Measurements from ENCODE around the gene MED7.
"Not testable (repeated sequence)": the region's sequence is repeated elsewhere in the genome, so short reads cannot be mapped to it uniquely, and the experiment has no call there.

Gene MED7, protein sequence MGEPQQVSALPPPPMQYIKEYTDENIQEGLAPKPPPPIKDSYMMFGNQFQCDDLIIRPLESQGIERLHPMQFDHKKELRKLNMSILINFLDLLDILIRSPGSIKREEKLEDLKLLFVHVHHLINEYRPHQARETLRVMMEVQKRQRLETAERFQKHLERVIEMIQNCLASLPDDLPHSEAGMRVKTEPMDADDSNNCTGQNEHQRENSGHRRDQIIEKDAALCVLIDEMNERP

DNA sequence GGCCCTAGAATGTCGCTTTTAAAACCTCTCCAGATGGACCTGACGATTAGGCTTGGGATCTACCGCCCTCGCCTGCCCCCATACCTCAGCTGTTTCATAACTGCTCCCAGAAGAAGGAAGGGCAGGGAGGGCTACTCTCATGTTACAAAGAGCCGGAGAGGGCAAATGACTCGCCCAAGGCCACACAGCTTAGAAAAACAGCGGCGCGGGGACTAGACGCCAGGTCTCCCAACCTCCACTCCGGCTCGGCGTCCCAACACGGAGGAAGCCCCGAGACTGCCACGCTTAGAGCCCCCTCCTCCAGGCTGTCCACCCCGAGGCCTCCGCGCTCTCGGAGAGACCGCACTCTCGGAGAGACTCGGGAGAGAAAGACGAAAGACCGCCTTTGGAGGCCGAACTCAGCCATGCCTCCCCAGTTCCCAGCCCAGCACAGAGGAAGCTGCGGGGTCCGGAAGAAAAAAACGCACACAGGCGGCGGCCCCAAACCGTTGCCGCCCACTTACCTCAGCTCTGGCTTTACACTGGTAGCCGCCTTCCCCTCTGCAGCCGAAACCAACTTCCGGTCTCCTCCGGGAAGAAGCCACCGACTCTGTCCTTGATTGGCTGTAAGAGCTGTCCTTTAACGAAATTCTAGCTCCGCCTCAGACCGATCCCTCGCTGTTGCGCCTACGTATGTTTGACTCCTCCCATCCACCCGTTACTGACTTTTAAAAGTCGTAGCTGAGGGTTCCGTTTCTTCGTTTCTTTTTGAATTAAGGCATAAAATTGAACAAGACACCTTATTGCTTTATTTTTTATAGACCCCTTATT is at the start of gene MED7:
Gene MED7, minus strand, starts transcription at position 549 of the 810 bp plus-strand sequence. CDS start 3,434 bp downstream, outside the sequence.
- peak; percentile 75 to 94 for DNase-seq

DNA sequence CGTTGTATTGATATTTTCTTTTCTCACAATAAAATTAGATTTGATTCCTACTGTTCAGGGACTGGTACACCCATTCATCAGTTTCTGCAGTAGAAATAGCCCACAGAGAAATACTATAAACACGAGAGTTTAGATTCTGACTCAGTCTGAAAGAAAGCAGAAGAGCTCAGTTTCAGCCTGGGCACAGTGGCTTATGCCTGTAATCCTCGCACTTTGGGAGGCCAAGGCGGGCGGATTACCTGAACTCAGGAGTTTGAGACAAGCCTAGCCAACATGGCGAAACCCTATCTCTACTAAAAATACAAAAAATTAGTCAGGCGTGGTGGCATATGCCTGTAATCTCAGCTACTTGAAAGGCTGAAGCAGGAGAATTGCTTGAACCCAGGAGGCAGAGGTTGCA is 46.6 kb upstream of the MED7 start:
- DNase-seq = peak in 1 of 2 experiments; percentile 51

DNA sequence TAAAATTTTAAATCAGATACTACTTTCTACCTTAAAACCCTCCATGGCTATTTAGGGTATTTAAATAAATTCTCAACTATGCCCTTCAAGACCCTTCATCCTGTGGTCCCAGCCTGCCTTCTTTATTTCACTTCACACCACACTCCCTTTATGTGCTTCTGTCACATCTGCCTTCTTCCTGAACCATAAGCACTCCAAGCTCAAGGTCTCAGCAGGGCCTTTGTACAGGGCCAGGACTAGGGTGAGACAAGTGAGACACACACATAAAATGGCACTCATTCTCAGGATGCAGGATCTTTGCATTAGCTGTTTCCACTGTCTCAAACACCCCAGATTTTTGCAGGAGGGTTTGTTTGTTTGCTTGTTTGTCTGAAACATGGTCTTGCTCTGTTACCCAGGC is 45.6 kb upstream of the MED7 start:
- DNase-seq = no peak

DNA sequence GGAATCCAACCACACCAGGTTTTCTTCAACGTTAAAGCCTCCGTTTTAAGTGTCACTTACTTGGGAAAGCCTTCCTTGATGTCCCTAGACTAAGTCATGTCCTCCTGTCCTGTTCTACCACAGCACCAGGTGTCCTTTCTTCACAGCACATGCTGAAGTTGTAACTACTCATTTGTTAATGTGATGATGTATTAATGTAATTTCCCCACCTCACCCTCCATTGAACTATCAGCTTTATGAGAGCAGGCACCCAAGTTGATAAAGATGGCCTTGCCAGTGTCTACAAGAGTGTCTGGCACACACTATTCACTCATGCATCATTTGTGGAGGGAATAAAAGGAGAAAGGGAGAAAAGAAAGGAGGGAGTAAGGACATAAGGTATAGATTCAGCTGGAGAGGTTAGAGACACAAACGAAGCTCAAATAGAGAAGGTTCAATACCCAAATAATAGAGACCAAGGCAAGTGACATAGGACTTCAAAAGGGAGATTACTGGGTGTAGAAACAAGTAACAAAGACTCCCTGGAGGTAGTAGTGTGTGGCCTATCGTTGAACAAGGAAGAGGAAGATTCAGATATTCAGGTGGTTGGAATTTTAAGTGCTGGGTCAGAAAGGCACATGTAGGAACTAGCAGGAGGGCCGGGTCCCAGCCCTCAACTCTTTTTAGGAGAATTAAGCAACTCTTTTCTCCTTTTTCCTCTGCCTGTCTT is 44.5 kb upstream of the MED7 start:
- DNase-seq = no peak

DNA sequence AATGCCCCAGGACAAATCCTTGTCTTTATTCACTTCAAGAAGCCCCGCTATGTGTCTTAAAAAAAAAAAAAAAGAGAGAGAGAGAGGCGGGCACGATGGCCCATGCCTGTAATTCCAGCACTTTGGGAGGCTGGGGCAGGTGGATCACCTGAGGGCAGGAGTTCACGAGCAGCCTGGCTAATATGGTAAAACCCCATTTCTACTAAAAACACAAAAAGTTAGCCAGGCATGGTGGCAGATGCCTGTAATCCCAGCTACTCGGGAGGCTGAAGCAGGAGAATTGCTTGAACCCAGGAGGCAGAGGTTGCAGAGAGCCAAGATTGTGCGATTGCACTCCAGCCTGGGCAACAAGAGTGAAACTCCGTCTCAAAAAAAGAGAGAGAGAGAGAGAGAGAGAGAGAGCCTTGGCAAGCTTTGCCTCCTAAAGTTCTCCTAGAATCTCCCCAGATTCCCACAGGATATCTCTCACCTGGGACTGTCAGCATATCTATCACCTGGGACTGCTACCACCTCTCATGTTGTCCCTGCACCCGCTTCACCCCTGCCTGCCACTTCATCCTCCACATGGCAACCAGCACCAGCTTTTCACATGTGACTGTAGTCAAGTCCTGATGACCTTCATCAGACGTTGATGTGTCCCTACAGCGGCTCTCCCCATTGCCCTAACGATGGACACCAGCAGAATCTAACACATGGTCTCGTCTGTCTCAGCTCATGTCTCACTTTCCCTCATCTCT is 43.8 kb upstream of the MED7 start:
- DNase-seq = no peak

DNA sequence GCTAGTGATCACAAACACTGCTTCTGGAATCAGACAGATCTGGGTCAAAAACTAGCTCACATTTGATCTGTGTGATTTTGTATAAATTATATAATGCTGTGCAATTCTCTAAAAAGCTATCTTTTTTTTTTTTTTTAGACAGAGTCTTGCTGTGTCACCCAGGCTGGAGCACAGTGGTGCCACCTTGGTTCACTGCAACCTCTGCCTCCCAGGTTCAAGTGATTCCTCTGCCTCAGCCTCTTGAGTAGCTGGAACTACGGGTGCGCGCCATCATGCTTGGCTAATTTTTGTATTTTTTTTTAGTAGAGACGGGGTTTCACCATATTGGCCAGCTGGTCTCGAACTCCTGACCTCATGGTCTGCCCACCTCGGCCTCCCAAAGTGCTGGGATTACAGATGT is 42.5 kb upstream of the MED7 start:
- not testable (repeated sequence) for DNase-seq

DNA sequence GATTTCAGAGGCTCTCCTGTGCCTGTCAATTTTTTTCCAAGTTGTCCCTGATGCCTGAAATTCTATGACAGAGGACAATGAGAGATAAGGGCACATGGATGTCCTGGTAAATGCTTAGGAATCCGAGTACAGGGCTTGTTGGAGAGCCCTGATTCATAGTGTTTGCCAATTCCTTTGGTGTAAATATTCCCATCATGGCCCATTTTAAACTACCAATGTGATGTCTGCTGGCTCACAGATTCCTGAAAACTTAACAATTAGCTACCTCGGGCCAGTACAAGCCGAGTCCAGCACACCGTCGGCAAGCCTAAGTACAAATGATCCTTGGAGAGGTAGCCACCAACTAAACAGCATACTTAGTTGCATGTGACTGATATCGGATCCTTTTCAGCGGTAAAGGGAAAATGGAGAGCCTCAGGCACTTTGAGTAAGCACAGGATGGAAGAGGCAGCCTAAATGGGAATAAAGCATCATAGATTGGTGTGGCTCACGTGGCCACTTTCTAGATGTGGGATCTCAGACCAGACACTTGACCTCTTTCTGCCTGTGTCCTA is 41.5 kb upstream of the MED7 start:
- DNase-seq = no peak

DNA sequence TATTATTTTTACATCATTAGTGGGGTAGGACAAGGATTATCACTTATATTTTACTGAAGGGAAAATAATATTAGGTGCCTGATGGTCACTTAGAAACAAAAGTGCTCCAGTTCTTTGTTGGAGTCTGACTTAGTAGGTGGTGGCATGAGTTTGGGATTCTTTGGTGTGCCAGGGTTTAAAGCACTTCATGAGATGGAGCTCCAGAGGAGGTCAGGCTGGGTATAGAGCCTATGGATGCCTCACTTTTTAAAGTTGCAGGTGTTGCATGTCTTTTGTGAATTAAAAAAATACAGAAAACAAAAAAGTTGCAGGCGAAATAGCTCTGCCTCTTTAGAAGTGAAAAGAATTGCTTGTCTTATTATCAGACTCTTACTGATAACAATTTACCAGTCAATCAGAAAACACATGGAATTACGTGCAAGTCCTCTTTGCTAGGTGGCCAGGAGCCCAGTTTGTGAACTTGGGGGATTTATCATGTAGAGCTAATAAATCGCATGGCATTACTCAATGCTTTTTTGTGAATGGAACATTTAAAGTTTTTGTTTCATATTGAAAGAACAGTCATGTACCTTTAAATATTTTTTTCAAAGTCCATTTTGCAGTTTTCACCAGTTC is 39.6 kb upstream of the MED7 start:
- DNase-seq = no peak

DNA sequence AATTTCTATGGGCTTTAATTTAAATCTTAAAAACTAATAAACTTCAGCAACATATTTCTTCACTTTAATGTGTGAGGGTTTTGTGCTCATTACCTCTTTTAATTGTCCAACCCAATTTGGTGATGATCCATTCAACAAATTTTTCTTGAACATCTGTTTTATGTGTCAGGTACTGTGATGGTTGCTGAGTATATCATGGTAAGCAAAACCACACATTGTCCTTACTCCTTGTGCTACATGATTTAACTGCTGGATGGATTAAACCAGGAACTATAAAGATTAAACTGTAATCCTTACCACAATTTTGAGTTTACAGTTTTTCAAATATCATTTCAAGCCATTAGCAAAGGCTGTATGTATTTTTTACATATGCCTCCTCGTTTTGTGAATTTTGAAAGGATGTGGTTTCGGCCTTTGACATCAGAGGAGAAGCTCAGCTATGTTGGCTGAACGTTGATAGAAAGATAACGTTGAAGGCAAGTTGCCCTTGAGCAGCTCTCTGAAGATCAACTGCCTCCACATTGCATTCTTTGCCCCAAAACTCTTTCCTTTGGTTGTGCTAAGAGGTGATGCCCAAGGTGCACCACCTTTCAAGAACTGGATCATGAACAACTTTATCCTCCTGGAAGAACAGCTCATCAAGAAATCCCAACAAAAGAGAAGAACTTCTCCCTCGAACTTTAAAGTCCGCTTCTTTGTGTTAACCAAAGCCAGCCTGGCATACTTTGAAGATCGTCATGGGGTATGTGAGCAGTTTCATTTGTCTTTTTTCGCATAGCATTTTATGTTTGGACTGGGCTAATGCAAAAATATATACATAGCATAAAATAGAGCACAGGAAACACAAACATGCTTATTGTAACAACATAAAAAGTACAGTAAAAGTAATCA is 38.0 kb upstream of the MED7 start, which contains the start of gene ITK:
Gene ITK, plus strand, starts transcription at position 467 of the 891 bp plus-strand sequence. Its CDS starts 138 bp downstream, at position 605.
- peak in 1 of 2 experiments; percentile 42 for DNase-seq

DNA sequence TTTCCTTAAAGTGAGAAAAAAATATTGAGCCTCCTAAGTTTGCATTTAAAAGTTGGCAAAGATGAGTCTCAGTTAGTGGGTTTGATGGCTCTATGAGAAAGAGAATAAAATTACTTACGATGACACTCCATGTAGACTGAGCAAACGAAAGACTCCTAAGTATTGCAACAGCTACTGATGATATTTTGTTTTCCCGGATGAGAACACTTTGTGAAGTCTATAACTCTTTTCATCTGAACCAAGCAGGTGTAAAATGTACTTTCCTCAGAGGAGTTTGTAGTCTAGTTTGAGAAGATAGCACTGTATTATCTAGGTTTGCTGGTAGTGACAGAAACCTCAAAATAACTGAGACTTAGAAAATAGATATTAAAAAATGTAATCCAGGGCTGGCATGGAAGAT is 36.3 kb upstream of the MED7 start:
- no peak for DNase-seq

DNA sequence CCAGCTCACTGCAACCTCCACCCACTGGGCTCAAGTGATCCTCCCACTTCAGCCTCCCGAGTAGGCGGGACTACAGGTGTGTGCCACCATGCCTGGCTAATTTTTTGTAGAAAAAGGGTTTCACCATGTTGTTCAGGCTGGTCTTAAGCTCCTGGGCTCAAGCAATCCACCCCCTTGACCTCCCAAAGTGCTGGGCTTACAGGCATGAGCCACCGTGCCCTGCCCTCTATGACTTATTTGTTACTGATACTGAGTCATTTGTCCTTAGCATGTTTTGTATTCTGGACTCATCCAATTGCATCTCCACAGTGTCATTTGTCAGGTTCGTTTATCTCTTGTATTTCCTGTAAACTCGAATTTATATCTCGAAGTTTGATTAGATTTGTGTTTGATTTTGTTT is 35.3 kb upstream of the MED7 start:
- DNase-seq = peak in 1 of 2 experiments; percentile 45

DNA sequence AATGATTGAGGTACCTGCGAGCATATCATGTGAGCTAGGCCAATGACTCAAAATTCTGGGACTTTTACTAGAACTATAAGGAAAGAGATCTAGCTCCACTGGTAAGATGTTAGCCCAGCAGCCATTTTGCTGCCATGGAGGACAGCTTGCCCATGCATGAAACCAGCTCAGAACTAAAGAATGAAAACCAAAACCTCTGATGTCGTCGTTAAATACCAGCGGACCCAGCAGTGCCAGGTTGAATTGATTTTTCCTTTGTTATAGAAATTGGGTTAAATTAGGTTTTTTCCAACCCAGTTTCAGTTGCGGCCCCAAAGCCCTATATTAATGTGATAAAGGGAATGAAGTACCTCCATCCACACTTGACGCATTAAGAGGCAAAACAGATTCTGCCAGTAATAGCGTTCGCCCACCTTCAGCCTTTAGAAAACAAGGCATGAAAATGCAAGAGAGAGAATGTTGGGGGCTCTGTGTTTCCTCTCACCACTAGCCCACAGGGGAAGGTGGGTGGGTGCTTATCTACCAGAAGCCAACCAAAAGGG is 32.5 kb upstream of the MED7 start:
- DNase-seq = no peak

DNA sequence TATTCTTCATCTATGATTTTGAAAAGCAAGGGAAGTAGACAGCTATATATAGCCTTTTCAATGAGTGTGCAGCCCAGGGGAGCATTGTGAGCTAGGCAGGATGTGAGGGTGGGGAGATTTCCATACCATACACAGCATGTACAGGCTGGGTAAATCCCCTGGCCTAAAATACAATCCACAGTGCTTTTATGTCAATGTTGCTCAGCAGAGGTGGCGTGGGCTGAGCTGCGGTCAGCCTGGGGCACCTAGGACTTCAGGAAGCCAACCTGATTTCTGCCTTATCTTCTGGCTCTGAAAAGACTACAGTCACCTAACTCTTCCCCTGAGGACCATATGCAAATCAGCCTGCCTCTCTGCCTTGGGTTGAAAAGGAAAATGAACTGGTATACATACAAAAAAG is 29.7 kb upstream of the MED7 start:
- DNase-seq = peak; percentile 77 to 95

DNA sequence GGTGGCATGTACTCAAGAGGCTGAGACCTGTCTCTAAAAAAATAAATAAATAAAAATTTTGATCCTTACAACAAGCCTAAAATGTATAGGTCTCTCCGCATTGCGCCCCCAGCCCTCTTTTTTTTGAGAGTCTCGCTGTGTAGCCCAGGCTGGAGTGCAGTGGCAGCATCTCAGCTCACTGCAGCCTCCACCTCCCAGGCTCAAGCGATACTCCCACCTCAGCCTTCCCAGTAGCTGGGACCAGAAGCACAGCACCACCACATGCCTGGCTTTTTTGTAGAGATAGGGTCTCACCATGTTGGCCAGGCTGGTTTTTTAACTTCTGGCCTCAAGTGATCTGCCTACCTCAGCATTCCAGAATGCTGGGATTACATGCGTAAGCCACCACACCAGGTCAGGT is 25.6 kb upstream of the MED7 start:
- no peak for DNase-seq

DNA sequence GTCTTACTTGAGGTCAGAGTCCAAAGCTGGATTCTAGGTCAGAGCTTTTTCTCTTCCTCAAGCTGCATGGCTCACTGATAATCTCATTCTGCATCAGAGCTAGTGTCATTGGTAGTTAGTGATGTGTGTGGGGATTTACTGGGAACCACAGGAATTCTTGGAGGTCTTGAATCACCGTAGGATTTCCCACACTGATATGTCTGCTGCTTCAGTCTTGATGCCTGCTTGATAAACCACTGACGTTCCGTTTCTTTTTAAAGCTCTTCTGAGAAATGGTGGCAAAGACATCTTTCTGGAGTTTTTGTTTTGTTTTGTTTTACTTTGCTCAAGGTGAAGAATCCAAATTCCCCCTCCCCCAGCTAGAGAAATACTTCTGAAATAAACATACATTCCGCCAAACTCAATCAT is 24.6 kb upstream of the MED7 start:
- DNase-seq = no peak

DNA sequence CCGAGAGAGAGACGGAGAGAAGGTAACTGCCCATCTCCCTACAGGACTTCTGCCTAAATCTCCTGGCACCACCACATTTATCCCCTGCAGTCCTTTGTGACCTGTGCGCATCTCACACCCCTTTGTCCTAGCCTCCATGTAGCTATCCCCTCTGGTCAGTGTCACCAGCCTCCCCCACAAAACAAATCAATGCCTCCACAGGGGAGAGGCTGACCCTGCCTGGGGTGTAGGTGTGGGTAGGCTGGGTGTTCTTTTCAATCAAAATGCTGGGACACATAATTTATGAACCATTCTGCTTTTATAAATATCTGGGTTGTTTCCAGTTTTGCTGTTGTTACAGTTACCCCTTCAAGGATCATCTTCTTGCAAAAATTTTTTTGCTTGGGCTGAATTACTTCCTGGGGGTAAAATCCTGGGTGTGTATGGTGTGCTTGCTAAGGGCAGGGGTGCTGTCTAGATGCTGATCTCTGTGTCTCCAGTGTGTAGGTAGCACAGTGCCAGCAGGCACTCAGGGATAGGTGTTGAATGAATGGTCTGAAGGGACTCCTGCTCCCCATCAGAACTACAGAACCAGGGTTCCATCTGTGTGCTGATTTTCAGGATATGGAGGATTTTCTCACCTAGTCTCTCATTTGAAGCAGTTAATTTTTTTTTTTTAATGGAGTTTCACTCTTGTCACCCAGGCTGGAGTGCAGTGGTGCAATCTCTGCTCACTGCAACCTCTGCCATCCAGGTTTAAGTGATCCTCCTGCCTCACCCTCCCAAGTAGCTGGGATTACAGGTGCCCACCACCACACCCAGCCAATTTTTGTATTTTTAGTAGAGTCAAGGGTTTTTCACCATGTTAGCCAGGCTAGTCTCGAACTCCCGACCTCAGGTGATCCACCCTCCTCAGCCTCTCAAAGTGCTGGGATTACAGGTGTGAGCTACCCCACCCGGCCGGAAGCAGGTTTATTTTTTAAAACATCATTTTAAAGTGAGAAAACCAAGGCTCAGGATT is 23.8 kb upstream of the MED7 start, which contains the start of gene GARIN3:
Gene GARIN3, minus strand, starts transcription at position 51 of the 1,000 bp plus-strand sequence. CDS start 96 bp downstream, outside the sequence.
- no peak for DNase-seq

DNA sequence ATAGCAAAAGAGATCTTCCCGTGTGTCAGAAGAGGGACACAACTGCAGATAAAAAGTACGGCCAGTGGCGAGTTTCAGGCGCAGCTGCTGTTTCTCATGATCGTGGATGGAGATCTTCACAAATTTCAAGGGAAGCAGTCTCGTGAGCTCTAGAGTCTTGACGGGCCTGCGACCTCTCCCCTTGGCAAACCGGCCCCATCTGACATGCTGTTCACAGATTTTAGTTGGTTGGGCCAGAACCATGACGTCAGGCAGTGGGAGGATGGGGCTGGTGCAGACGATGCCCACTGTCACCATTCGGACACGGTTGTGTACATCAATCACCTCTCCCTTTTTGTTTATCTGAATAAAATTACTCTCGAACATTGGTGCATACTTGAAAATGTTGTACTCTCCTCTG is 23.0 kb upstream of the MED7 start:
- DNase-seq = no peak

DNA sequence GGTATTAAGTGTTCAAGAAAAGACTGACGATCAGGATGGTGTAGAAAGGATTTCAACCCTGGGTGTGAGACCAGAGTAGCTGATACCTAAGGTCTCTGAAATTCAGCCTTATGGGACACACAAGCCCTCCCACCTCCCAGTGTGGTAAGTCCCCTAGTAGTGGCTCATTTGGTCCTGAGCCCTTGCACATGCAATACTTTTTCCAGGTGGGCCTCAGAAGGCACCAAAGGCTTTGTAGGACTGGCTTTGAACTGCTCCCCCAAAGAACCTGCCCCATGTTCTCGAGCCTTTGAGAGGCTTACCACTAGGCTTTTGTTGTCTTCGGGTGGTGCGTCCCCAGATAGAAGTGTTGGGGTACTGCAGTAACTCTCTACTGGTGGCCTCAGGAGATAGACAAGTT is 22.6 kb upstream of the MED7 start:
- DNase-seq = no peak

DNA sequence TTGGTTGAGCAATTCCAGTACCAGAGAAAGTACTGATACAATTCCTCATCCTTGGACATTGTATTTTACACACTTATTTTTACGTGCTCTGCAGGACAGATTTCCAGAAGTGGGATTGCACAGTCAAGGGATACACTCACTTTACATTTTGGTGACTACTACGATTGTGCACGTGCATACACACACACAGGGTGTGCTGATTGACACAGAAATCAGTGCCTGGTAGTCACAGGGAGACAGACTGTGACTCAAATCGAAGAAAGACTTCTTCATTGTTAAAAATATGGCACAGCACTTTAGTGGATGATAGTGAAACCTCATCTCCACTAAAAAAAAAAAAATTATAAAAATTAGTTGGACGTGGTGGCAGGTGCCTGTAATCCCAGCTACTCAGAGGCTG is 21.9 kb upstream of the MED7 start:
- DNase-seq = no peak

Measured in stimulated activated CD4-positive, alpha-beta T cell treated with anti-CD3 and anti-CD28 coated beads, Interleukin-4, amount 100 ng/mL, for 4 hours (primary cell).